ENCODE data around the gene LCN10.

LCN10 gene

DNA sequence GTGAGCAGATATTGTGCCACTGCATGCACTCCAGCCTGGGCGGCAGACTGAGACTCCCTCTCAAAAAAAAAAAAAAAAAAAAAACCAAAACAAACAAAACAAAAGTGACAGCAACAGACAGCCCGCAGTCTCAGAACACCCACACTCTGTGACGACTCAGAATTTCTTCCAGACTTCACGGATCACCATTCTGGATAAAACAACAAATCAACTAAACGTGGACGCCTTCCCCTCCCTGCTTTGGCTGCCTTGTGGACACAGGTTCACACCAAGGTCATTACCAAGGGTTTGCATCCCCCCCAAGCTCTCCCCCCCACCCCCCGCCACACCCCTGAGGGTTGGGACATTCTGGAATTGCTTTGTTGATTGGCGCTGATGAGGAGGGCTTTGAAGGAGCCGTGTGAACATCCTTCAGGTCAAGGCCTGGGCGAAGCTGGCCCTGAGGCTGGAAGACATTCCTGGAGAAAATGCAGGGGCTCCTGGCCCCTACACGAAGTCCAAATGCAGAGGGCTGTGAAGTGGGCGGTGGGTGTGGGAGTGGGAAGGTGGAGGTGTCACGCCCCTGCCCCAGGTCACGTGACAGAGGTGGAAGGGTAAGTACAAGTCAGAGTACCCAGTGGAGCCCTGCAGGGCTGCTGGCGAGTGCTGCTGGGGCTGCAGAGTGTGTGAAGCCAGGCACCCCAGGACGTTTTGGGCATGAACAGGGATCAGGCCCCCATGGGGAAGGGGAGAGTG is 10.1 kb downstream of the LCN10 start:
- no peaks in the 10 kb centered on the region for H3K9me3 ChIP-seq (ENCODE audit: control insufficient read depth, insufficient read depth, low read length)
- no peaks in the 10 kb centered on the region for H3K4me1 ChIP-seq (ENCODE audit: control insufficient read depth, insufficient read depth, low read length)
- H3K27ac ChIP-seq (ENCODE audit: low read depth, low read length): no peak overlapping the region
- H3K27me3 ChIP-seq (ENCODE audit: control insufficient read depth, insufficient read depth, low read length): peaks cover 8% of the 10 kb centered on the region
- H3K9ac ChIP-seq (ENCODE audit: low read depth, low read length): no peak overlapping the region
- no peaks in the 10 kb centered on the region for H3K36me3 ChIP-seq (ENCODE audit: control insufficient read depth, insufficient read depth, low read length)
- H3K4me3 ChIP-seq (ENCODE audit: low read depth, low read length): no peak overlapping the region

DNA sequence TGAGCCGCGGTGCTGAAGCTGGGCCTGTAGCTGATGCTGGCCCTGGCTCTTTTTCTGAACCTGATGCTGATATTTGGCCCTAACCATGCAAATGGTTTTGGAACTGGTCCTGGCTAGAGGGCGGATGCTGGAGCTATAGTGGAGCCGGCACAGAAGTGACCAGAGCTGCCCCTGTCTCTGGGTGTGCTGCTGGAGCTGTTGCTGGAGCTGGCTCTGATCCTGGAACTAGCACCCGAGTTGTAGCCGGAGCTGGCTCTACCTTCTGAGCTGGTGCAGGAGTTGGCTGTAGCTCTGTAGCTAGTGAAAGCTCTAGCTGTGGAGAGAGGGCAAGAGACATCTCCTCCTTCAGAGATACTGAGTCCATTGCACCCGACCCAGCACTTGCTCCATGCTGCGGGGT is 12.8 kb downstream of the LCN10 start:
- Histone ChIP-seq H3K4me3 (ENCODE audit: low read depth, low read length) (no peak overlapping the region), H3K27ac (ENCODE audit: low read depth, low read length) (no peak overlapping the region), H3K27me3 (ENCODE audit: control insufficient read depth, insufficient read depth, low read length) (peaks cover 8% of the 10 kb centered on the region), H3K9ac (ENCODE audit: low read depth, low read length) (no peak overlapping the region), H3K9me3 (ENCODE audit: control insufficient read depth, insufficient read depth, low read length) (no peaks in the 10 kb centered on the region), H3K4me1 (ENCODE audit: control insufficient read depth, insufficient read depth, low read length) (peaks cover 12% of the 10 kb centered on the region), H3K36me3 (ENCODE audit: control insufficient read depth, insufficient read depth, low read length) (peaks cover 19% of the 10 kb centered on the region)

DNA sequence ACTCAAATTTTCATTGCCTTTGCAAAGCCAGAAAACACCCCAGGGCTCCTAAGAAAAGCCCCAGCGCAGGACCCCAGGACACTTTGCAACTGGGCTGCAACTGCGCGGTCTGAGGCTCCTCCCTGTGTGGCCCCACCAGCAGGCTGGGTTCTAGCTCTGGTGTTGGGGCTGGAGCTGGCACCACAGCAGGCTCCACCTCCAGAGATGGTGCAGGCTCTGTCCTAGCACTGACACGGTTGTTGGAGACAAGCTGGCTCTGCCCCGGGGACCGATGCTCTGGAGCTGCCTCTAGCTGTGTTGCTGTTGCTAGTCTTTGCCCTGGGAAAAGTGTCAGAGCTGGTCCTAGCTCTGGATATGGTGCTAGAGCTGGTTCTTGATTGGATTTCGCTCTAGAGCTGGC is 13.6 kb downstream of the LCN10 start:
- peak overlapping the region; percentile 81; the same call in 1 of the 2 replicates for H3K4me3 ChIP-seq (ENCODE audit: low read depth, low read length)
- H3K9me3 ChIP-seq (ENCODE audit: control insufficient read depth, insufficient read depth, low read length): no peaks in the 10 kb centered on the region
- peaks cover 12% of the 10 kb centered on the region for H3K4me1 ChIP-seq (ENCODE audit: control insufficient read depth, insufficient read depth, low read length)
- no peak overlapping the region for H3K27ac ChIP-seq (ENCODE audit: low read depth, low read length)
- peaks cover 8% of the 10 kb centered on the region for H3K27me3 ChIP-seq (ENCODE audit: control insufficient read depth, insufficient read depth, low read length)
- no peak overlapping the region for H3K9ac ChIP-seq (ENCODE audit: low read depth, low read length)
- H3K36me3 ChIP-seq (ENCODE audit: control insufficient read depth, insufficient read depth, low read length): peaks cover 27% of the 10 kb centered on the region

DNA sequence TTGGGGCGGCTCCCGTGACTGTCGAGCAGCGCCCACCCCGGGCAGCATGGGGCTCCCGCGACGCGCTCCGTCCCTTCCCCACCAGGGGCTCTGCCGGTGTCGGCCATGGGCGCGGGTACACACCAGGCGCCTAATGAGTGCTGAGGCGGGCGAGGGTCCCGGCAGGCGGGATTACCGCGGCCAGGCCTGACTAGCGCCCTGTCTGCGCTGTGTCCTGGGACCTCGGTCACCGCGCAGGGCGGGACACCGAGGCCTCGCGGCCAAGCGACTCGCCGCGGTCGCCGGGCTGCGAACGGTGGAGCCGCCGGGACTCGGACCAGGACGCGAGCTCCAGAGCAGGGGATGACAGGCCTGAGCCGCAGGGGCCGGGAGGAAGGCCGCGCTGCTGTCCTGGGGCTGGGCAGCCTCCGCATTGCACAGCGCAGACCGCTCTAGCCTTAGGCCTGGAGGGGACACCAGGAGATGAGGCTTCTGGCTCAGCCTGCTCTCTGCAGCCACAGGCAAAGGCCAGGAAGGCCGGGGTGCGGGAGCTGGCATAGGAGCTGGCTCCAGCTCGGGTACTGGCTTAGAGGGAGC is 14.1 kb downstream of the LCN10 start:
- Histone ChIP-seq H3K27me3 (ENCODE audit: control insufficient read depth, insufficient read depth, low read length) (peaks cover 8% of the 10 kb centered on the region), H3K4me1 (ENCODE audit: control insufficient read depth, insufficient read depth, low read length) (peaks cover 12% of the 10 kb centered on the region), H3K27ac (ENCODE audit: low read depth, low read length) (no peak overlapping the region), H3K9me3 (ENCODE audit: control insufficient read depth, insufficient read depth, low read length) (no peaks in the 10 kb centered on the region), H3K36me3 (ENCODE audit: control insufficient read depth, insufficient read depth, low read length) (peaks cover 32% of the 10 kb centered on the region), H3K4me3 (ENCODE audit: low read depth, low read length) (peak overlapping the region; percentile 81), H3K9ac (ENCODE audit: low read depth, low read length) (peak overlapping the region; percentile 69; the same call in 1 of the 2 replicates)

DNA sequence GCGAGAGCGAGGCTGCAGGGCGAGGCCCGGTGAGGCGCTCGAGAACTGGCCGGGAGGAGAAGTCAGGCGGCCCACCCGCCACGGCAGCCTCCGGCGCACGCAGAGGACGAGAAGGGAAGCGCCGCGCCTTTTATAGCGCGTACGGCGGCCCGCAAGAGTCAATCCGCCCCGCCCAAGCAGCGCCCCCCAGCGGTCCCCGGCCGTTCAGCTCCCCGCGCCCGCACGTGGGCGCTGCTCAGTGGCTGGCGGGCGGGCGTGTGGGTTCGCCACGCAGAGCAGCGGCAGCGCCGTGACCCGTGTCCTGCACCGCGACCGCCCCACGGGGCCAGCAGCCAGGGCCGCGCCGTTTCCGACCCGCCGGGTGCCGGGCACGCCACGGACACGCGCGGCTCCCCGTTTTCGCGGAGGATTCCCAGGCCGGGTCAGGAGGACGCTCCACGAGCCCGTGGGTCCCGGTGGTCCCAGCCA is 14.6 kb downstream of the LCN10 start:
- no peaks in the 10 kb centered on the region for H3K9me3 ChIP-seq (ENCODE audit: control insufficient read depth, insufficient read depth, low read length)
- H3K27me3 ChIP-seq (ENCODE audit: control insufficient read depth, insufficient read depth, low read length): peaks cover 8% of the 10 kb centered on the region
- H3K4me1 ChIP-seq (ENCODE audit: control insufficient read depth, insufficient read depth, low read length): peaks cover 12% of the 10 kb centered on the region
- peak overlapping the region; percentile 81 for H3K4me3 ChIP-seq (ENCODE audit: low read depth, low read length)
- peak overlapping the region; percentile 80 for H3K9ac ChIP-seq (ENCODE audit: low read depth, low read length)
- peaks cover 37% of the 10 kb centered on the region for H3K36me3 ChIP-seq (ENCODE audit: control insufficient read depth, insufficient read depth, low read length)
- H3K27ac ChIP-seq (ENCODE audit: low read depth, low read length): peak overlapping the region; percentile 81

DNA sequence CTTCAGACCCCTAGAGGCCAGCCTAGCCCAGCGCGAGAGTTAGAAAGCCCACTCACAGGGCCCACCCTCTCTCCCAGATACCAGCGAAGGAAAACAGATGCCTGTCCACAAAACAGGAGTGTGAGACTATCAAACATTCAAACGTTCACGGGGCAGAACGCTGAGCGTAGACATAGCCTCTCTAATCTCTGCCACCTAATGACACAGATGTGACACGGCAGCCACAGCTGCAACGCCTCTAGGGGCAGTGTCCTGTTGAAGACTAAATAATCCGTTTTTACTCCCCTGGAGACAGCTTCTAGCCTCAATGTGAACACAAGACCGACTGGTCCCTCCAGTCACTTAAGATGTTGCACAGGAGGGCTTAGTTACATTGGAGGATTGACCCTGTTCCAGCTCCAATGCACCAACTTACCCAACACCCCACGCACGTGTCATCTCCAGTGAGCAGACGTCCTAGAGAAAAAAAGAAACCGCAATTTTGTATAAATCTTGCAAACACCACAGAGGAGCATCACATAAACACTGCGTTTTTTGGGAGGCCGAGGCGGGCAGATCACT is 16.0 kb downstream of the LCN10 start:
- H3K4me3 ChIP-seq (ENCODE audit: low read depth, low read length): peak overlapping the region; percentile 81
- H3K36me3 ChIP-seq (ENCODE audit: control insufficient read depth, insufficient read depth, low read length): peaks cover 48% of the 10 kb centered on the region
- H3K27me3 ChIP-seq (ENCODE audit: control insufficient read depth, insufficient read depth, low read length): peaks cover 8% of the 10 kb centered on the region
- H3K27ac ChIP-seq (ENCODE audit: low read depth, low read length): peak overlapping the region; percentile 81
- peaks cover 12% of the 10 kb centered on the region for H3K4me1 ChIP-seq (ENCODE audit: control insufficient read depth, insufficient read depth, low read length)
- H3K9ac ChIP-seq (ENCODE audit: low read depth, low read length): peak overlapping the region; percentile 80; the same call in 1 of the 2 replicates
- H3K9me3 ChIP-seq (ENCODE audit: control insufficient read depth, insufficient read depth, low read length): no peaks in the 10 kb centered on the region

DNA sequence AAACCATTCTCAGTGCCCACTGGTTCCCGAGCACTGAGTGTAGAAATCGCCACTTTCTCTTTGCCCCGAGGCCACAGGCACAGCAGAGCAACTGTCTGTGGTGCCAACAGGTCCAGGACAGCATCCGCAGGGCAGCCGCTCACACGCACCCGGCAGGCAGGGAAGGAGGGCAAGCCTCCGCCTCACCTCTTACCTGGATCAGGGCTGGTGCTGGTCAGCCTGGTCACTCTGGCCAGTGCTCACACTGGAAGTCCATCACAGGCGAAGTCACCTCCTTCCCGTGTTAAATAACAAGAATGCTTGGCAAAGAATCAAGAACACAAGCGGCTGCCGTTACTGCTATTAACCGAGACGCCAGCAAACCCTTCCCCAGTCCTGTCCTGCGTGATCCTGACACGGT is 16.6 kb downstream of the LCN10 start:
- Histone ChIP-seq H3K9me3 (ENCODE audit: control insufficient read depth, insufficient read depth, low read length) (no peaks in the 10 kb centered on the region), H3K36me3 (ENCODE audit: control insufficient read depth, insufficient read depth, low read length) (peaks cover 51% of the 10 kb centered on the region), H3K4me1 (ENCODE audit: control insufficient read depth, insufficient read depth, low read length) (peaks cover 12% of the 10 kb centered on the region), H3K27me3 (ENCODE audit: control insufficient read depth, insufficient read depth, low read length) (peaks cover 8% of the 10 kb centered on the region), H3K27ac (ENCODE audit: low read depth, low read length) (peak overlapping the region; percentile 81), H3K4me3 (ENCODE audit: low read depth, low read length) (peak overlapping the region; percentile 81; the same call in 1 of the 2 replicates), H3K9ac (ENCODE audit: low read depth, low read length) (no peak overlapping the region)

DNA sequence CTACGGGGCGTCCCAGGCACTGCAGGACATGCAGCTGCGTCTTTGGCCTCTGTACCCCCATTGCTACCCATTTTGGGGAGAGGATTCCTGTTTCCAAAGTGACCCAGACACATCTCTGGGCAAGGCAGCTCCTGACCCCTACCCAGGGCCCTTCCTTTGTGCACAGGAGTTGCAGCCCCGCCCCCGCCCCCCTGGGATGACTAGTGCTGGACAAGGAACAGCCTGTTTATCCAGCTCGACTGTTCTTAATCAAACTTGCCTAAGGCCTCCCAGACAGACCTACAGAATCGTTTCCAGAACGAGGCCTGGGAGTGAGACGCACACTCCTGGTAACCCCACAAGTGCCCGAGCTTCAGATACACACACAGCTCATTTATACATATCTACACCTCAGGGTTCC is 17.1 kb downstream of the LCN10 start:
- Histone ChIP-seq H3K4me1 (ENCODE audit: control insufficient read depth, insufficient read depth, low read length) (peaks cover 14% of the 10 kb centered on the region), H3K9ac (ENCODE audit: low read depth, low read length) (no peak overlapping the region), H3K36me3 (ENCODE audit: control insufficient read depth, insufficient read depth, low read length) (peaks cover 51% of the 10 kb centered on the region), H3K27ac (ENCODE audit: low read depth, low read length) (peak overlapping the region; percentile 81), H3K9me3 (ENCODE audit: control insufficient read depth, insufficient read depth, low read length) (no peaks in the 10 kb centered on the region), H3K27me3 (ENCODE audit: control insufficient read depth, insufficient read depth, low read length) (peaks cover 8% of the 10 kb centered on the region), H3K4me3 (ENCODE audit: low read depth, low read length) (no peak overlapping the region)

DNA sequence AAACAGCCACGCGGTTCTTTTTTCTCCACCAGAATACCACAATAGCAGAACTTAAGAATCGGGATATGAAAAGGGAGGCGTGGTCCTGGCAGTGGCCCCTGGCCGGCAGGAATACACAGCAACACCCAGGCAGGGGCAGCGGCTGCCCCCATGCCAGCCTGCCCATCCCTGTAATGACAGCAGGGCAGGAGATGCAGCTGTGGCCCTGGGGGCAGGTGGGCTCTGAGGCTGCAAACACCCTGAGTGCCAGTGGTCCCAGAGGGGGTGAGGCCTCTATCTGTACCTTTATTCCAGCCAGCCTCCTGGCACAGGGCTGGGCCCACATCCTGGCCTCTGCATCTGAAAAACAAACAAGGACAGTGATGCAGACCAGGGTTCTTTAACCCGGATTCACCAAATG is 18.0 kb downstream of the LCN10 start:
- Histone ChIP-seq H3K36me3 (ENCODE audit: control insufficient read depth, insufficient read depth, low read length) (peaks cover 51% of the 10 kb centered on the region), H3K9ac (ENCODE audit: low read depth, low read length) (no peak overlapping the region), H3K9me3 (ENCODE audit: control insufficient read depth, insufficient read depth, low read length) (no peaks in the 10 kb centered on the region), H3K27me3 (ENCODE audit: control insufficient read depth, insufficient read depth, low read length) (peaks cover 8% of the 10 kb centered on the region), H3K27ac (ENCODE audit: low read depth, low read length) (no peak overlapping the region), H3K4me1 (ENCODE audit: control insufficient read depth, insufficient read depth, low read length) (peaks cover 17% of the 10 kb centered on the region), H3K4me3 (ENCODE audit: low read depth, low read length) (no peak overlapping the region)

DNA sequence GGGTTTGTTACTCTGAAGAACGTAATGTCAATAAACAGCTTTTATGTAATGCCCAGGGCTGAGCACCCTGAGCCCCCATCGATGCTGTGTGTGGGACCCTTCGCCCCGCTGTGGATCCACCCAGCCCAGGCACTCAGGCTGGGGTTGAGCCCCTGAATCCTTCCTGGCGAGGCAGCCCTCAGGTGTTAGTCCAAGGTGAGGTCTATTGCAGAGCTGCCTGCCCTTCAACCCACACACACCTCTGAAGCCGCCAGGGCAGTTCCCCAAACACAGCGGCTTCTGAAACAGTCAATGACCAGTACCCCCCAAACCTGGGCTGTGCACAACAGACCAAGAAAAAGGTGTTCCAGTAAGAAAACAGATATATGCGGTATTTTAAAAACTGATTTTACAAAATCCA is 18.8 kb downstream of the LCN10 start:
- 0 out of 2 replicates have a peak, but pooled peaks cover 3% of the 10 kb centered on the region for H3K27me3 ChIP-seq (ENCODE audit: control insufficient read depth, insufficient read depth, low read length)

DNA sequence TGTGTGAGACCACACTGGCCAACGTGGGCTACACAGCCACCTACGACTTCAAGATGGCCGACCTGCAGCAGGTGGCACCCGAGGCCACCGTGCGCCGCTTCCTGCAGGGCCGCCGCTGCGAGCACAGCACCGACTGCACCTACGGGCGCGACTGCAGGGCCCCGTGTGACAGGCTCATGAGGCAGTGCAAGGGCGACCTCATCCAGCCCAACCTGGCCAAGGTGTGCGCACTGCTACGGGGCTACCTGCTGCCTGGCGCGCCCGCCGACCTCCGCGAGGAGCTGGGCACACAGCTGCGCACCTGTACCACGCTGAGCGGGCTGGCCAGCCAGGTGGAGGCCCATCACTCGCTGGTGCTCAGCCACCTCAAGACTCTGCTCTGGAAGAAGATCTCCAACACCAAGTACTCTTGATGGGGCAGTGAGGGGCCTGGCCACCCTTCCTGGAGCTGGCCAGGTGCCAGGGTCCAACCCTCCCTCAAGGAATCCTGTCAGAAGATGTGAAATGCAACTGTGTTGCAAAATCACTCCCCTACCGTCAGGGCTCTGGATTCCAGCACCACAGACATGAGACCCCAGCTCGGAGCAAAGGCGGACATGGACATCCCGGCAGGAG is 19.3 kb downstream of the LCN10 start:
- peaks cover 51% of the 10 kb centered on the region for H3K36me3 ChIP-seq (ENCODE audit: control insufficient read depth, insufficient read depth, low read length)
- H3K4me1 ChIP-seq (ENCODE audit: control insufficient read depth, insufficient read depth, low read length): peaks cover 17% of the 10 kb centered on the region
- no peak overlapping the region for H3K4me3 ChIP-seq (ENCODE audit: low read depth, low read length)
- no peak overlapping the region for H3K9ac ChIP-seq (ENCODE audit: low read depth, low read length)
- H3K27ac ChIP-seq (ENCODE audit: low read depth, low read length): no peak overlapping the region
- H3K9me3 ChIP-seq (ENCODE audit: control insufficient read depth, insufficient read depth, low read length): no peaks in the 10 kb centered on the region
- no peaks in the 10 kb centered on the region for H3K27me3 ChIP-seq (ENCODE audit: control insufficient read depth, insufficient read depth, low read length)

More for the DNA sequence above, 18.8 kb downstream of the LCN10 start:
- Histone ChIP-seq H3K27ac (ENCODE audit: low read depth, low read length) (no peak overlapping the region), H3K9ac (ENCODE audit: low read depth, low read length) (no peak overlapping the region), H3K36me3 (ENCODE audit: control insufficient read depth, insufficient read depth, low read length) (peaks cover 51% of the 10 kb centered on the region), H3K9me3 (ENCODE audit: control insufficient read depth, insufficient read depth, low read length) (no peaks in the 10 kb centered on the region), H3K4me3 (ENCODE audit: low read depth, low read length) (no peak overlapping the region), H3K4me1 (ENCODE audit: control insufficient read depth, insufficient read depth, low read length) (peaks cover 17% of the 10 kb centered on the region)

Data from HUES48 (cell line).